SW480 (cell line): Measurements from ENCODE around the gene ATXN7L2.
A peak's percentile ranks its signal among the peaks of the same experiment; 100 is the strongest.
"Not testable (repeated sequence)": the region's sequence is repeated elsewhere in the genome, so short reads cannot be mapped to it uniquely, and the experiment has no call there.

ENCODE experiments used
- DNase-seq: peaks from one replicate; pipeline ENCODE4 v3.0.0-alpha.2; 2016; ENCODE audit warnings: low spot score

Gene ATXN7L2, protein sequence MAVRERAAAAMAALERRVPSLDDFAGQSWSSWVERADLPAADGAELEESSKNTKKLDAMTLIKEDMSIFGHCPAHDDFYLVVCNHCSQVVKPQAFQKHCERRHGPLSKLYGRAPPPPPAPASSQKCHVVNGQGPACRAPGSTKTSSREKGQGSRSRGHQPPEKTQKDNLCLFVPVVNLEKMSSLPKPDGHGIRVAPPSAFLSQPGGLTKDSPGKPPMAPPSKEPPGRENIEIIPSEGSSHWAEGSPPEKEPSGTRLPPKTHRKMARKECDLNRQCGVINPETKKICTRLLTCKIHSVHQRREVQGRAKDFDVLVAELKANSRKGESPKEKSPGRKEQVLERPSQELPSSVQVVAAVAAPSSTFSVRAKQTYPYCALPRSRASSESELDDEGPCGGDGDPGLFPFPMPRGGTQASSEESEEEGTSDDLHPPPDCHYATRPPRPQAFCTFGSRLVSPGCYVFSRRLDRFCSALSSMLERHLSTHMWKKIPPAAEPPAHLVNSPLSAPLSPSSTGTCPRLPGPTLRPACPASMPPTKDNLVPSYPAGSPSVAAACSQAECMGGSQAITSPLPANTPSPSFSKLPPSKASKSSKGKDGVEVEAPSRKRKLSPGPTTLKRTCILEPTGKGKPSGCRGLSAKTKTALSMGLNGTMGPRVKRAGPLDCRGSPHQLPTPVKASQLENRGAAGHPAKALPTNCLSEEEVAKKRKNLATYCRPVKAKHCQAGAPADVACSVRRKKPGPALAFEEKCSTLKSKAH

DNA sequence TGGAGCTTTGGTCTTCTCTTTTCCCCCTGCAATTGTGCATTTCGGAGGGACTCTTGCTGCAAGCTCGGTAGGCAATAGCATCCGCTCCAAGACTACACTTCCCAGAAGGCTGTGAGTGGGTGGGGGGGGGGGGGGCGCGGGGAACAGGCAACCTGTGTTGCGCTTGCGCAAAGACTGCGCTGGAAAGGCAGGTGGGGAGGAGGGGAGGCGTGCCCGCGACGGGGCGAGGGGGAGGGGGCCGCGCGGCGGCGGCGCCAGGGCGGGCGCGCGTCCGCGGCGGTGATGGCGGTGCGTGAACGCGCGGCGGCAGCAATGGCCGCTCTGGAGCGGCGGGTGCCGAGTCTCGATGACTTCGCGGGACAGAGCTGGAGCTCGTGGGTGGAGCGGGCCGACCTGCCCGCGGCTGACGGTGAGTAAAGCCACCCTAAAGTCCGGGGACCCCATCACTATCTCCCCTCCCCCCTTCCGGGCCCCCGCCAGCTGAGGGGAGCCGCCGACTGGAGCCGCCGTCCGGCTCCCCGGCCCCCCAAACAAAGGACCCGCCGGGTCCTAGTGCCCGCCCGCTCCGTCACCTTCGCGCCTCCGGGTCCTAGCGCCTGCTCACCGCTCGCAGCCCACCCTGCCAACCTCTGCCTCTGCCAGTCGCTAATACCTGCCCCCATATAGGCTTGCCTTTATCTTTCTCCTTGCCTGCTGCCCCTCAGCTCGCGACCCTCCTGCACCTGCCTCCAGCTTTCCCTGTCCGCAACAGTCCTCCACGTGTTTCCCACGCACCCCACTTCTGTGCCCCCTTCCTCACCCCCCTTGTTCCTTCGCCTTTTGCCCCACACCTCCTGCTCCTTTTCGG, at the start of gene ATXN7L2:
TSS of gene ATXN7L2 (plus strand) at position 234 of the 847 bp plus-strand sequence. CDS start at position 283, 49 bp downstream.
- DNase-seq = peak; percentile 87

DNA sequence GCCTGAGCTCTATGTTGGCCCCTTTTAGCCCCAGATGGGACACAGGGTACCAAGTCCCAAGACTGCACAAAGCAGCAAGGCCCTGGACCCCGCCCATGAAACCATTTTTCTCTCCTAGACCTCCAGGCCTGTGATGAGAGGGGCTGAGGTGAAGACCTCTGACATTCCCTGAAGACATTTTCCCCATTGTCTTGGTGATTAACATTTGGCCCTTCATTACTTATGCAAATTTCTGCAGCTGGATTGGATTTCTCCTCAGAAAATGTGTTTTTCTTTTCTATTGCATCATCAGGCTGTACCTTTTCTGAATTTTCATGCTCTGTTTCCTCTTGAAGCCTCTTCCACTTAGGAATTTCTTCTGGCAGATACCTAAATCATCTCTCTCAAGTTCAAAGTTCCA, 49.2 kb upstream of the ATXN7L2 start:
- DNase-seq = no peak

DNA sequence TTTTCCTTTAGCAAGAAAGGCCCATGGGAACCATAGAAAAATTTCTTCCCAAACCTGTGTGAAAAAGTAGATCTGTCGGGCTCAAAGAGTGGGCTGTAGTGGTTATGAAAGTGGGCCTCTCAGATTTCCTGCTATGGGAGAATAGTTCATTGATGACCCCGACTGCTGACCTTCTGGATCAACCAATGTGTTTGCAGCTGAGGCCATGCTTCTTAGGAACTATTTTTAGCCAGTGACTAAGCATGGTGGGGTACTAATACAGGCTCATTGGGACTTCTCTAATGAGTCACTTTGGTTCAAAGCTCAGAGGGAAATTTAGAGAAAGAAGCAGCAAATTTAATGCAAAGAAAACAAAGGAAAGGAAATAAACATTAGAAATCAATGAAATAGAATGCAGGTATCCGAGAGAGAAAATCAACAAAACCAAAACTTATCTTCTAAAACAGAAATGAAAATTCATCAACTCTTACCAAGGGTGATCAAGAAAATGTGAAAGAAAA, 44.9 kb upstream of the ATXN7L2 start:
- DNase-seq = peak; percentile 6

DNA sequence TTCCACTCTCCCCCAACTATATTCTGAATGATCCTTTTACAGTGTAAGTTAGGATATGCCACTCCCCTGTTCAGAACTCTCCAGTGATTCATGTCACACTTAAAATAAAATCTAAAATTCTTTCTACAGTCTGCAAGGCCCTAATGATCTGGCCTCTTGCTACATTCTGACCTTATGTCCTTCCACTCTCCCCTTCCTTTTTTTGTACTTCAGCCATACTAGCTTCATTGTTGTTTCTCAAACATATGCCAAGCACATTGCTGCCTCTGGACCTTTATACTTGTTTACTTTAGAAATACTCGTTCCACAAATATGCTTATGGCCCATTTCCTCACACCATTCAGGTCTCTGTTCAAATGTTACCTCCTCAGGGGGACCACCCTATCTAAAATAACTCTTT, 42.6 kb upstream of the ATXN7L2 start:
- no peak for DNase-seq

DNA sequence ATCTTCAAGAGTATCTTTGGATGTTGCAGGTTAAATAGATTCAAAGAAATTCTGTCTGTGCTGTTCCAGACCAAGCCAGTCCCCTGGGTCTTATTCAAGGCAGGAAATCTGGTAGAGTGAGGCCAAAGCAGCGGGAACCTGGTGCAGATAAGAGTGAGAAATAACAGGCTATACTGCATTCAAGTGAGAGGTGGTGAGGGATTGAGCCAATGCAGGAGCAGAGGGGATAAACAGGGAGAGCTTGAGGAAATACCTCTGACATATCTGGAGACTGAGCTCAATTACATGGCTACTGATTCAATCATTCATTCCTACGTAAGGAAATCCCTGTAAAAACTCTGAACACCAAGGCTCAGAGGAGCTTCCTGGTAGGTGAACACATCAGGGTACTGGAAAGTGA, 40.2 kb upstream of the ATXN7L2 start:
- no peak for DNase-seq

DNA sequence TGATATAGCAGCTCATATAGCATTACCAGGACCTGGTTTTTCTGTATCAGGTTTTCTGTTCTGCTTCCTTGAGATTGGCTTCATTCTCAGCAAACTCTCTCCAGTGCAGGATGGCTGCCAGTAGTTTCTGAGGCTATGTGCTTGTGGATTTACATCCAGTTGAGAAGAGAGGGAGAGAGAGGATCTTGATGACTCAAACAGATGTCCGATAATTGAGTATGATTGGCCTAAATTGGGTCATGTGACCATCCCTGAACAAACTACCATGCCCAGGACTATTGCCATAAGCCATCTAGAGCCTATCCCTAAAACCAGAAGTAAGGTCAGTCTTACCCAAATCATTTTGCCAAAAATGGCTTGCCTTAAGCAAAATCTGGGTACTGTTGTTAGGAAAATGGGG, 39.4 kb upstream of the ATXN7L2 start:
- DNase-seq = no peak

DNA sequence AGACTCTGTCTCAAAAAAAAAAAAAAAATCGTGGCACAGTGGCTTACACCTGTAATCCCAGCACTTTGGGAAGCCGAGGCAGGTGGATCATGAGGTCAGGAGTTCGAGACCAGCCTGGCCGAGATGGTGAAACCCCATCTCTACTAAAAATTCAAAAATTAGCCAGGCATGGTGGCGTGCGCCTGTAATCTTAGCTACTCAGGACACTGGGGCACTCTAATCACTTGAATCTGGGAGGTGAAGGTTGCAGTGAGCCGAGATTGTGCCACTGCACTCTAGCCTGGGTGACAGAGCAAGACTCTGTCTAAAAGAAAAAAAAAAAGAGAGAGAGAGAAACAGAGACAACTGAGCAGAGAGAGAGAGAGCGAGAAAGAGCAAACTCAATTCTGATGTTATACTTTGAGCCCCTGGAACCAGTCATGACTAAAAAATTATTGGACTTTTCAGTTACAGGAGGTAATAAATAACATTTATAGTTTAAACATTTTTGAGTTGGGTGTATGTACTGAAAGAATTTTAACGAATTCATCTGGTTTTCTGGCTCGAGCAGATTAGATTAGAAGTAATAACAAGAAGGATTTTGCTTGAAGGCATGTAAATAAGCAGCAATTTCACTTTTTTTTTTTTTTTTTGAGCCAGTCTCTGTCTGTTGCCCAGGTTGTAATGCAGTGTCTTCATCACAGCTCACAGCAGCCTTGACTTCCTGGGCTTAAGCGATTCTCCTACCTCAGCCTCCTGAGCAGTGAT, 37.6 kb upstream of the ATXN7L2 start:
- DNase-seq = not testable (repeated sequence)

DNA sequence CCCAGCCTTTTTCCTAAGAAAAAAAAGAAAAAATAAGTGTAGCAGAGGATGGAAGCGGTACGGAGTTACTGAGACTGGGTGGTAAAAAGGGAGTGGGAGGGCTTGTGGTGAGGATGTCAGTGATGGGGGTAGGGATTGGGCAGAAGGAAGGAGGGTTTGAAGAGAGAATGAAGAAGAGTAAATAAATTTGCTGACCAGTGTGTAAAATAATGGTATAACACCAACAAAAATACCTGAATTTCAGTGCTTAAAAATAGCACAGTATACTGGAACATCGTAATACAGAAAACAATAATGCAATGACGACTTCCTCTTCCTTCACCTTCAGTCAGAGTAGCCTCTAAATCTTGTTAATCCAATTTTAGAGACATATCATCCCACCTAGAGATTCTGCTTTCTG, 36.2 kb upstream of the ATXN7L2 start:
- DNase-seq = no peak

DNA sequence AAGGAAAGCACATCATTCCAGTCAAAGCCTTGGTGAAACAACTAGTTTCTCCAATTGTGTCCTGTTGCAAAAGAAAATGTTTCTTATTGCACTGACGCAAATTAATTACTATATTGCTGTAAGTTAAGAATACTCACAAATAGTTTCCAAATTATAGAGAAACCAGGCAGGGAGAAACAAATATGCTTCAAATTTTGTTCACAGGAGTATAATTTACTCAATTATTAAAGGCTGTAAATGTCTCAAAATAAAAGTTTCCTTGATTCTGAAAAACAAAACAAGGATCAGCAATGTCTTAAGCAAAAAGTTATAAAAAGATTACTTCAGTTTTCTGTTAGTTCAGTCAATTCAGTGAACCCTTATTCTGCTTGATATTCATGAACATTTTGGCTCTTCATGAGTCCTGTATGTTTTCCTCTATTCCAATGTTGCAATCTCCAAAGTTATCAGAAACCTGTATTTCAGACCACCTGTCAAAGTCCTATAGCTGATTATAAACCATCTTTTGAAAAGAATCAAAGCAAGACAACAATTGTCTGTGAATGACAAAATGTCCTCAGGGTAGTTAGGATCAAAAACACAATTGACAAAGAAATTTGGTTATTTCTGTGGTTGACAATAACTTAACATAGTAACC, 29.1 kb upstream of the ATXN7L2 start:
- DNase-seq = no peak

DNA sequence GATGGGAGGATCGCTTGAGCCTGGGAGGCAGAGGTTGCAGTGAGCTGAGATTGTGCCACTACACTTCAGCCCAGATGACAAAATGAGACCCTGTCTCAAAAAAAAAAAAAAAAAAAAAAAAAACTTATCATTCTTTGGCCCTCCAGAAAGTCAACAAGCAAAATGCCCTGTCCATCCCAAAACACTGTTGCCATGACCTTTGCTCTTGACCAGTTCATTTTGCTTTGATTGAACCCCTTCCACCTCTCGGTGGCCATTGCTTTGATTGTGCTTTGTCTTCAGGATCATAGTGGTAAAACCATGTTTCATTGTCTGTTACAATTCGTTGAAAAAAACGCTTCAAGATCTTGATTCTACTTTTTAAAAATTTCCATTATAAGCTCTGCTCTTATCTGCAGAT, 25.9 kb upstream of the ATXN7L2 start:
- DNase-seq = no peak

DNA sequence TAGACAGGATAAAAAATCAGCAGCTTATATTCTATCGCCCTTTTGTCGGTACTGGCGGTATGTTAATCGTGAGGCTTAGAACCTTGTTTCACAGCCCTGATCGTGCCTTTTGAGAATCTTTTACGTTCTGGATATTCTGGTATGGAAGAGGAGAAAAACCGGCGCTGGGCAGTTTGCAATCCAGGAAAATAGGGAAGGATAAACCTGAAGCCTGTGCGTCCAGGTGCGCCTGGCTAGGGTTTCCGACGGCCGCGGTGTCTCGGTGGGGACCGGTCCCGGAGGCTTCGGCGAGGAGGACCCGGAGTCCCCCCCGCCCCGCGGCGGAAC, 17.6 kb upstream of the ATXN7L2 start:
- no peak for DNase-seq

DNA sequence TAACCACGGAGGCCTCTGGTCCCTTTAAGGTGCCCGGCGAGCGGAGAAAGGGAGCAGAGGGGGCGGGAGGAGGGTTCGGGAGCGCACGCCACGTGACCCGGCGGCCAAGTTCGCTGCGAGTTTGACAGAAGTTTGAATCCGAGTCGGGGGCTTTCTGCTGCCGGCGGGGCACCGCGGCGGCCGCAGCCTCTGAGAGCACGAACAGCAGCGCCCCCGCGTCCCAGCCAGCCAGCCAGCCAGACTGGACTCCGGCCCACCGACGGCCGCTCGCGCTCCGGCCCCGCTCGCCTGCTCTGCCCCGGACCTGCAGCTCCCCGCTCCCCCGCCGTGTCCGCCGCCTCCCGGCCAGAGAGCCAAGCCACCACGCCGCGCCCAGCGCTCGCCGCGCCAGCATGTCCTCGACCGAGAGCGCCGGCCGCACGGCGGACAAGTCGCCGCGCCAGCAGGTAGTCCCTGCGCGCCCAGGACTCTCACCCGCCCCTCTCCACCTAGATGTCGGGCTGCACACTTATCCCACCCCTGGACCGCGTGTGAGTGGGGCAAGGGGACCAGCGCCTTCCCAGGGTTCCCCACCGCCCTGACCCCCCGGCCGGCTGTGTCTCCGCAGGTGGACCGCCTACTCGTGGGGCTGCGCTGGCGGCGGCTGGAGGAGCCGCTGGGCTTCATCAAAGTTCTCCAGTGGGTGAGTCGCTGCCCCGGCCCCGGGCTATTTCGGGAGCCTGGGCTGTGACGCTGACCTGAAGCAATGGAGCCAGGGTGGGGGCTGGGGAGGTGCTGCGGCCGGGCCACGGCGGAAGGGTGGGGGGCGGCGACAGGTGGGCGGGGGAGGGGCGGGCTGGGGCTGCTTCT, 17.0 kb upstream of the ATXN7L2 start, which contains the start of gene SYPL2:
TSS of gene SYPL2 (plus strand) at position 95 of the 849 bp plus-strand sequence. CDS start at position 393, 298 bp downstream.
- DNase-seq = peak; percentile 18

DNA sequence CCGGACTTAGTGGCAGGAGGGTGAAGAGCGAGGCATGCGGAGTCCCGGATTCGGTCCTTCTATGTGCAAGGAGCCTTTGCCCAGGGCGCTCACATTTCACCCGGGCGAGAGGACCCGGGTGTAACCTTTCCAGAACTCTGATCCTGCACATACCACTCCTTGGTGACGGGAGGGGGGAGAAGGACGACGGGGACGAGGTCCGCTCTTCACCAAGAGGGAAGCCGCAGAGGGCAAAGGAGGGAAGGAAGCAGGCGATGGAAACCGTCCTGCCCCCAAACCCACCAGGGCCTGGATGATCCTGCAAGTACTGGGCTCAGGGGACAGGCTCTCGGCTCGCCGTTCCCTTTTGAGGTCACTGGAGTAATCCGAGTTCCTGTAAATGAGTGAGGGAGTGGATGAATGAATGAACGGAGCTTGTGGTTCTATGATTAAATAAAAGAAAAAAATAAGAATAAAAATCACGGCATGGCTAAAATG, 16.4 kb upstream of the ATXN7L2 start:
- no peak for DNase-seq

DNA sequence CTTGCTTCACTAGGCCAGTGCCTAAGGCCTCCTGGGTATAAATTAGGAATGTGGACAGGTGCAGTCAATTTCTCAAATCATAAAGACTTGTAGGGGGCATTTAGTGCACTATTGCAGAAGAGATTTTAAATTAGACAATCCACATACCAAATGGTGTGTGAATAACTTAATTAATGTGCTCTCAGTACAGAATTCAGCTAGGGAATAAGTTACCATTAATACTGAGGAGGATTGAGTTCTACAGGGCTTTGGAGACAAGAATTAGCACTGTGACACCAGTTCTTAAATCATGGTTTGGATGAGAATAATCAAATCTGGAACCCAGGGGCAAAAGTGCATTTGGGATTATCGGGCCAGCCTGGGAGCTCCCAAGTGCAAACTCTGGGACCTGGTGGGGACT, 15.6 kb upstream of the ATXN7L2 start:
- DNase-seq = no peak

DNA sequence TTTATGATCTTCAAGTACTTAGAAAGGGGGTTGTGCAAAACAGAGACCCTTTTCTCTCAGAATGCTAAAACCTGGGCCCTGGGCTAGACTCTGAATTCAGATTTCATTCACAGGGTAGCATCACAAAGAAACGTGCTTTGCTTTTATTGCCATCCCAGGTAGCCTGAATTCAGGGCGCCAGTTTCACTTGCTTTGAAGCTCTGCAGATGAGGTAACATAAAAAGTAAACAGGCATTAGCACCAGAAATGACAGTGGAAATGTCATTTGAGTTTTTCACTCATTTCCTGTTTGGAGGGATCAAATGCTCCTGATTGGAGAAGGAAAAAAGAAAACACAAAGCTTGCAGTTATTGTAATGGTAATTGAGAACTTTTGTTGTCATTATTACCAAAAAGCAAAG, 14.8 kb upstream of the ATXN7L2 start:
- no peak for DNase-seq

DNA sequence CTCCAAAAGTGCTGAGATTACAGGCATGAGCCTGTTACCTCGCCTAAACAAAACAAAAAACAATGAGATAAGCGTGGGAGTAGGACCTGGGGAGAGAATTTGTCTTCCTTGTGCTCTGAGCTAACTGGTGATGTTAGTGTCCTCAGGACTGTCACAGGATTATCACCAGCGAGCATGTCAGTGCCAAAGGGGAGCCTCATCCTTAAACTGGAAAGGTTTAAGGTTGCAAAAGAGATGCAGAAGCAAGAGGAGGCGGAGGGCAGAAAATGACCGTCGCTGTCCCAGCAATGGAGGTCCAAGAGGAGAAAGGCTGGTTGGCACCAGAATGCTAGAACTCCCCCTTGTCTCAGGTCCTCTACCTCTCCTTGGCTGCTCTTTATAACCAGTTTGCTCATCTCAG, 13.5 kb upstream of the ATXN7L2 start:
- no peak for DNase-seq

DNA sequence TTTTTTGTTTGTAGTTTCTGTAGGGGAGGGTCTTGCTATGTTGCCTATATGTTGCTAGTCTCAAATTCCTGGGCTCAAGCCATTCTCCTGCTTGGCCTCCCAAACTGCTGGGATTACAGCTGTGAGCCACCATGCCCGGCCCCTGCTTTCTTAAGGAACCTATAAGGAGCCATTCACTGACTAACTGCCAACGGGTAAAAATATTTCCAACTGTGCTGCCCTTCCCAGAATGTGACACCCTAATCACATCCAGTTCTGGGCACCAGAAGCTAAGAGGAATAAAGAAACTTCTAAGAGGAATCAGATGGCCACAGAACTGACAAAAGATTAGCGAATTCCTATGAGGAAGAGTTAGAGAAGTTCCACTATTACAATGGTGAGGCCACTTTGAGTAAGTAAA, 10.9 kb upstream of the ATXN7L2 start:
- DNase-seq = no peak

DNA sequence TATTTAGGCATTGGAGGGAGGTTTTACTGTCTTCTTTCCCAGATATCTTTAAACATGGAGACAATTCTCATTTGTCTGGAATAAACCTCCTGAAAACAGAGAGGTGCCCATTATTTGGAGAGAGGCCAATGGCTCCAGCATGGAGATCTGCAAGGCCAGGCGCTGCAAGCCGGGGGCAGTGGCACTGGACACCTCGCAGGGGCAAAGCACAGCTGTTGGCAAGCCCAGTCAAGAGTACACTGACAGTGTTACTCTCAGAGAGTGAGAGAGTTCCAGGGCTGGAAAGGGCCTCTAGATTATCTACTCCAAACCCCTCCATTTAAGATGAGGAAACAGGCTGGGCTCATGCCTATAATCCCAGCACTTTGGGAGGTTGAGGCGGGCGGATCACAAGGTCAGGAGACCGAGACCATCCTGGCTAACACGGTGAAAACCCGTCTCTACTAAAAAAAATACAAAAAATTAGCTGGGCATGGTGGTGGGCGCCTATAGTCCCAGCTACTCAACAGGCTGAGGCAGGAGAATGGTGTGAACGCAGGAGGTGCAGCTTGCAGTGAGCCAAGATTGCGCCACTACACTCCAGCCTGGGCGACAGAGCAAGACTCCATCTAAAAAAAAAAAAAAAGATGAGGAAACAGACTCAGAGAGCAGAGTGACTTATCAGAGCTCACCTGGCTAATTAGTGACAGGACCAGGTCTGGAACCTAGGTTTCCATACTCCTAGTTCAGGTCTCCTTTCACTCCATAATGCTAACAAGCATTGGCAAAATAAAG, 10.2 kb upstream of the ATXN7L2 start:
- not testable (repeated sequence) for DNase-seq

DNA sequence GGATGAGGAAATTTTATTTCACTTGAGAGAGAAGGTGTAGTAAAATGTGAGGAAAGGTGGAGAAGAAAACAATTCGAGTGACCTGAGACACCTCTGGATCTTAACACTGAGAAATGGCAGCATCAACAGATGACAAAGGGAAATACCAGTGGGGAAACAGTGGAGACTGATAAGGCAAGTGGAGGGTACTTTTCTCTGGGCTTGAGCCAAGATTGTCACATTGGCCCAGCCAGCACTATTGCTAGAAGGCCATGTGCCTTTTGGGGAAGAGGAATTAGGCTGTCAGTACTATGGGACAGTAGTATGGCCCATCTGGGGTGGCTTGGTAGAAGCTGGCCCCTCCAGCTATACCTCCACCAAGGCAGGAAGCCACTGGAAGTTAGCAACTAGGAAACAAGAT, 9.0 kb upstream of the ATXN7L2 start:
- no peak for DNase-seq
